ENCODE results near the gene PPID.

DNA sequence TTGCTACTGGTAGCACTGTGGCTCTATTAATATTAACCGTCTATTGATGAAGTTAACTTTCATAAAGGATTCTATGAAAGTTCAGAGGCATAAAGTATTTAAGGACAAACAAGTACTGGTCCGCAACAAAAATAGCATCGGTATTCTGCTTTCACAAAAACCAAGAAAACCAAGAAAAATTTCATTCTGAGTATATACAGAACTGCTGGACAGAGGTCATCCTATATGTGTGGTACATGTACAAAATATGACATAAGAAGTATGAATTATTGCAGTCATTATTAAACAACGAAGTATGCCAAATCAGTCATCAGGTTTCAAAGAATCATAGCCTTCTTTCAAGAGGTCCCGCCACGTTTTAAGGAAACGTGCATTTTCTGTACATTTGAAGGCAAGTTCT, 53.9 kb downstream of the PPID start:
- TF ChIP-seq POLR2AphosphoS5 (IDR thresholded peaks at IDR 0.05) = no peak
- TF ChIP-seq POLR2A (IDR thresholded peaks at IDR 0.05) = no peak
